ENCODE results near the gene IL24. TPM values are rescaled to one million over a fixed set of nuclear protein-coding genes. Genes with fewer than 3 reads are reported as not detected.

The IL24 gene
- total RNA-seq, 1 donor from 2014 or later = not detected

- Histone ChIP-seq H3K27ac (no peak overlapping the region), H3K4me2 (no peak overlapping the region), H2AFZ (replicated peaks) (no peak overlapping the region), H3K79me2 (ENCODE audit: low read depth) (no peaks in the 10 kb centered on the region), H3K4me3 (no peak overlapping the region), H3K9me3 (ENCODE audit: low read depth) (no peaks in the 10 kb centered on the region), H3K36me3 (no peaks in the 10 kb centered on the region), H3K9ac (no peak overlapping the region), H3F3A (ENCODE audit: low read depth) (no peaks in the 10 kb centered on the region), H3K27me3 (no peaks in the 10 kb centered on the region), H4K20me1 (ENCODE audit: low read depth) (no peaks in the 10 kb centered on the region), H3K4me1 (no peaks in the 10 kb centered on the region)
- Mint-ChIP-seq H3K27ac (no peak overlapping the region), H3K9me3 (peaks cover 18% of the 10 kb centered on the region), H3K27me3 (ENCODE audit: insufficient read depth, low read depth) (peaks cover 2% of the 10 kb centered on the region), H3K4me3 (no peak overlapping the region), H3K4me1 (no peaks in the 10 kb centered on the region), H3K36me3 (no peaks in the 10 kb centered on the region)
- DNase-seq (ENCODE audit: low spot score) = no peak
- TF ChIP-seq EZH2phosphoT487 (IDR thresholded peaks at IDR 0.05) (no peak), CTCF (IDR thresholded peaks at IDR 0.05) (no peak)
Observed at GRCh38 chr1:206854401-206855129, 42.7 kb upstream of the IL24 start.

DNA sequence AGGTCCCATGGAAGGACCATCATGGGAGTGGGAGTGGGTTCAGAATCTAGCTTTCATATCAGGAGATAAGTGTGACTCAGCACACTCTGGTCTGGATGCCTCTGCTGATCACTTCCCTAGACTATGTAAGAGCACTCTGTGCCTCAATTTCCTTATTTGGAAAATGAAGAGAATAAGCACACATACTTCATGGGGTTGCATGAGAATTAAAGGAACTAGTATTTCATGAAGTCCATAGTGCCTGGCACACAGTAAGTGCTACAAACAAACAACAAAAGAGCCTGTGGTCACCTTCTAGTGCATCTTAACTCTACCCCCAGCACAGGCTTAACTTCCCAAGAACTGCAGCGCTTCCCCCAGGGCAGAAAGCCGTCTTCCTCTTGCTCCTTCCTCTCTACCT, 41.4 kb upstream of the IL24 start:
- H3K4me2 ChIP-seq = no peak overlapping the region
- peaks cover 2% of the 10 kb centered on the region for H3K27me3 Mint-ChIP-seq (ENCODE audit: insufficient read depth, low read depth)
- H3K36me3 ChIP-seq = no peaks in the 10 kb centered on the region
- DNase-seq (ENCODE audit: low spot score) = no peak
- no peak overlapping the region for H3K9ac ChIP-seq
- no peak overlapping the region for H2AFZ ChIP-seq (replicated peaks)
- H4K20me1 ChIP-seq (ENCODE audit: low read depth) = no peaks in the 10 kb centered on the region
- TF ChIP-seq CTCF (IDR thresholded peaks at IDR 0.05) (no peak), EZH2phosphoT487 (IDR thresholded peaks at IDR 0.05) (no peak), EZH2 (IDR thresholded peaks at IDR 0.05) (no peak)
- no peak overlapping the region for H3K4me3 Mint-ChIP-seq
- no peaks in the 10 kb centered on the region for H3F3A ChIP-seq (ENCODE audit: low read depth)
- H3K36me3 Mint-ChIP-seq = no peaks in the 10 kb centered on the region
- no peaks in the 10 kb centered on the region for H3K27me3 ChIP-seq
- H3K79me2 ChIP-seq (ENCODE audit: low read depth) = no peaks in the 10 kb centered on the region
- H3K27ac Mint-ChIP-seq = no peak overlapping the region
- H3K4me3 ChIP-seq = no peak overlapping the region
- H3K9me3 ChIP-seq (ENCODE audit: low read depth) = no peaks in the 10 kb centered on the region
- no peaks in the 10 kb centered on the region for H3K4me1 ChIP-seq
- no peak overlapping the region for H3K27ac ChIP-seq
- H3K9me3 Mint-ChIP-seq = peaks cover 15% of the 10 kb centered on the region
- no peaks in the 10 kb centered on the region for H3K4me1 Mint-ChIP-seq

DNA sequence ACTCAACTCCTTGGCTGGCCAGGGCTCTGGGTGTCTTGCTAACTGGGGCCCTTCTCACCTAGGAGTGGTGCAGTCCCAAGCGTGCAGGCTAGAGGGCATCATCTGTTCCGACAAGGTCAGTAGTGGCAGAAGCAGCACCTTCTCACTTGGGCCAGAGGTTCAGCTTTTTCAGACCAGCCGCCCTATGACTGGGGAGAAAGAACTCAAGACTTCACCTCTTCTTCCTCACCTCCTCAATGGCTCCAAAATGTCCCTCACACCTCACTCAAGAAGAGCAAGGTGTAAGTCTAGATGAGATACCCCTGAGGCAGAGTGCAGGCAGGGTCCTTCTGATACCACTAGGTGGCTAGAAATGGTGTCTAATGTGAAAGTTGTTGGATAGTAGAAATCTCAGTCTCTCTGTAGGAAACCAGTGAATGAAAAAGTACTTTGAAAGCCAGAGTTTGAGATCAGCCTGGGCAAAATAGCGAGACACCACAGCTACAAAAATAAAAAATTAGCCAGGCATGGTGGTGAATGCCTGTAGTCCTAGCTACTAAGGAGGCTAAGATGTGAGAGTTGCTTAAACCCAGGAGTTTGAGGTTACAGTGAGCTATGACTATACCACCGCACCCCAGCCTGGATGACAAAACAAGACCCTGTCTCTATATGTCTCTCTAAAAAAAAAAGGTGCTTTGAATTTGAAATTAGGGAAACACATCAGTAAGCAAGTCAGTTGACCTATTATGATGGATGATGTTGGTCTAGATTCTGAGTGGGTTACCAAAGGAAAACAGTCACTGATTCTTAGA, 40.4 kb upstream of the IL24 start:
- Histone ChIP-seq H3K9ac (no peak overlapping the region), H2AFZ (replicated peaks) (no peak overlapping the region), H4K20me1 (ENCODE audit: low read depth) (no peaks in the 10 kb centered on the region), H3K36me3 (no peaks in the 10 kb centered on the region), H3F3A (ENCODE audit: low read depth) (no peaks in the 10 kb centered on the region), H3K4me1 (no peaks in the 10 kb centered on the region), H3K27ac (no peak overlapping the region), H3K9me3 (ENCODE audit: low read depth) (no peaks in the 10 kb centered on the region), H3K79me2 (ENCODE audit: low read depth) (no peaks in the 10 kb centered on the region), H3K4me2 (no peak overlapping the region), H3K27me3 (no peaks in the 10 kb centered on the region), H3K4me3 (no peak overlapping the region)
- H3K4me3 Mint-ChIP-seq = no peak overlapping the region
- peaks cover 2% of the 10 kb centered on the region for H3K27me3 Mint-ChIP-seq (ENCODE audit: insufficient read depth, low read depth)
- peaks cover 12% of the 10 kb centered on the region for H3K9me3 Mint-ChIP-seq
- H3K27ac Mint-ChIP-seq = no peak overlapping the region
- TF ChIP-seq CTCF (IDR thresholded peaks at IDR 0.05) = peak; percentile 32
- TF ChIP-seq EZH2phosphoT487 (IDR thresholded peaks at IDR 0.05) = no peak
- TF ChIP-seq EZH2 (IDR thresholded peaks at IDR 0.05) = no peak
- DNase-seq (ENCODE audit: low spot score) = no peak
- no peaks in the 10 kb centered on the region for H3K4me1 Mint-ChIP-seq
- no peaks in the 10 kb centered on the region for H3K36me3 Mint-ChIP-seq
